Upper lobe of right lung (tissue), 1 donor: ENCODE measurements around the gene SULT1C4. TPM values are rescaled to one million over a fixed set of nuclear protein-coding genes. Genes with fewer than 3 reads are reported as not detected.

Source experiments
- ATAC-seq: fragments of 200-7000 bp; cut with Tn5 transposase; one replicate; pipeline ENCODE4 v1.9.1; 2020; ENCODE audit warnings: mild to moderate bottlenecking, moderate library complexity
- DNase-seq: peaks from one replicate; pipeline ENCODE4 v3.0.0-alpha.2; 2020
- H3K27ac ChIP-seq: fragments of 200-600 bp; one replicate; pipeline ENCODE4 v1.8.0; 2022
- H3K27me3 ChIP-seq: fragments of 200-600 bp; one replicate; pipeline ENCODE4 v1.8.0; 2022; ENCODE audit warnings: mild to moderate bottlenecking
- H3K36me3 ChIP-seq: fragments of 200-600 bp; one replicate; pipeline ENCODE4 v1.8.0; 2022
- H3K4me1 ChIP-seq: fragments of 200-600 bp; one replicate; pipeline ENCODE4 v1.8.0; 2022
- H3K4me3 ChIP-seq: fragments of 200-600 bp; one replicate; pipeline ENCODE4 v1.8.0; 2022; ENCODE audit warnings: mild to moderate bottlenecking
- H3K9me3 ChIP-seq: fragments of 200-600 bp; one replicate; pipeline ENCODE4 v1.8.0; 2022
- intact Hi-C: fragments of 100-400 bp; cut with DNase I; formaldehyde crosslinking; loops from one replicate; pipeline ENCODE4 v1.11.0; 2022
- total RNA-seq: library from RNA; stranded (reverse); fragmentation: NEBNext Ultra II Directional; extraction: Animal tissue kit (Norgen Biotek cat#: 25700); gene quantifications from one replicate; pipeline ENCODE4 v1.2.1, GENCODE V29; 2021
- TF ChIP-seq, protein P1 (sequence below): fragments of 200-600 bp; IDR thresholded peaks from one replicate; pipeline ENCODE4 v1.8.0; 2022; ENCODE audit warnings: antibody characterized with exemption
- donor health status: DM: no; HTN: yes; CAD: no; lungs with severe emphysema.

The SULT1C4 gene
- total RNA-seq, 1 donor from 2014 or later, result 11.6 TPM

DNA sequence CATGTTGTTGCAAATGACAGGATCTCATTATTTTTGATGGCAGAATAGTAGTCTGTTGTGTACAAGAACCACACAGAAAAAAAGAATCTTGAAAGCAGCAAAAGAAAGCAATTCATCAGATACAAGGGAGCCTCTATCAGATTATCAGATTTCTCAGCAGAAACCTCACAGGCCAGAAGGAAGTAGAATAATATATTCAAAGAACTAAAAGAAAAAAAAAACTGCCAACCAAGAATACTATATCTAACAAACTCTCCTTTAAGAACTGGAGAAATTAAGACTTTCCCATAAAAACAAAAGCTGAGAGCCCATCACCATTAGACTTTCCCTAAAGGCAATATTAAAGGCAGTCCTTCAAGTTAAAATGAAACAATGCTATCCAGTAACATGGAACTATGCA lies 15.4 kb downstream of the SULT1C4 start:
- Histone ChIP-seq H3K36me3 (no peaks in the 10 kb centered on the region), H3K27me3 (no peaks in the 10 kb centered on the region), H3K27ac (no peak overlapping the region), H3K4me3 (no peak overlapping the region), H3K9me3 (peaks cover 10% of the 10 kb centered on the region), H3K4me1 (no peaks in the 10 kb centered on the region)
- no peak for ATAC-seq
- TF ChIP-seq, protein P1, sequence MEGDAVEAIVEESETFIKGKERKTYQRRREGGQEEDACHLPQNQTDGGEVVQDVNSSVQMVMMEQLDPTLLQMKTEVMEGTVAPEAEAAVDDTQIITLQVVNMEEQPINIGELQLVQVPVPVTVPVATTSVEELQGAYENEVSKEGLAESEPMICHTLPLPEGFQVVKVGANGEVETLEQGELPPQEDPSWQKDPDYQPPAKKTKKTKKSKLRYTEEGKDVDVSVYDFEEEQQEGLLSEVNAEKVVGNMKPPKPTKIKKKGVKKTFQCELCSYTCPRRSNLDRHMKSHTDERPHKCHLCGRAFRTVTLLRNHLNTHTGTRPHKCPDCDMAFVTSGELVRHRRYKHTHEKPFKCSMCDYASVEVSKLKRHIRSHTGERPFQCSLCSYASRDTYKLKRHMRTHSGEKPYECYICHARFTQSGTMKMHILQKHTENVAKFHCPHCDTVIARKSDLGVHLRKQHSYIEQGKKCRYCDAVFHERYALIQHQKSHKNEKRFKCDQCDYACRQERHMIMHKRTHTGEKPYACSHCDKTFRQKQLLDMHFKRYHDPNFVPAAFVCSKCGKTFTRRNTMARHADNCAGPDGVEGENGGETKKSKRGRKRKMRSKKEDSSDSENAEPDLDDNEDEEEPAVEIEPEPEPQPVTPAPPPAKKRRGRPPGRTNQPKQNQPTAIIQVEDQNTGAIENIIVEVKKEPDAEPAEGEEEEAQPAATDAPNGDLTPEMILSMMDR, result no peak
- no peak for DNase-seq
- intact Hi-C loops, result no loop called here

DNA sequence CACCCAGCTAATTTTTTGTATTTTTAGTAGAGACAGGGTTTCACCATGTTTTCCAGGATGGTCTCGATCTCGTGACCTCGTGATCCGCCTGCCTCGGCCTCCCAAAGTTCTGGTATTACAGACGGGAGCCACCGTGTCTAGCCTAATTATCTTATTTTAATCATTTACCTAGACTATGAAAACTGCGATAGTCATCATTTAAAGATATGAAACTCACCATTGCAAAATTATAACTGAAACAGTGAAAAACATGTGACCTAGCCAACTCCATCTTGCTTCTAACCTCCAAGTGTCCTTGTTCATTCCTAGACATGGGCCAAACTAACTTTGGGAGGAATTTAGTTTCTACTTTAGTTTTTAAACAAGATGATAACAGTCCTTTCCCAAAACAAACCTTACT lies 17.4 kb downstream of the SULT1C4 start:
- Histone ChIP-seq H3K36me3 (no peaks in the 10 kb centered on the region), H3K4me3 (no peak overlapping the region), H3K27me3 (no peaks in the 10 kb centered on the region), H3K4me1 (no peaks in the 10 kb centered on the region), H3K27ac (no peak overlapping the region), H3K9me3 (peaks cover 21% of the 10 kb centered on the region)
- DNase-seq (no peak), ATAC-seq (no peak)
- intact Hi-C loops, result no loop called here
- TF ChIP-seq, protein P1, result no peak

DNA sequence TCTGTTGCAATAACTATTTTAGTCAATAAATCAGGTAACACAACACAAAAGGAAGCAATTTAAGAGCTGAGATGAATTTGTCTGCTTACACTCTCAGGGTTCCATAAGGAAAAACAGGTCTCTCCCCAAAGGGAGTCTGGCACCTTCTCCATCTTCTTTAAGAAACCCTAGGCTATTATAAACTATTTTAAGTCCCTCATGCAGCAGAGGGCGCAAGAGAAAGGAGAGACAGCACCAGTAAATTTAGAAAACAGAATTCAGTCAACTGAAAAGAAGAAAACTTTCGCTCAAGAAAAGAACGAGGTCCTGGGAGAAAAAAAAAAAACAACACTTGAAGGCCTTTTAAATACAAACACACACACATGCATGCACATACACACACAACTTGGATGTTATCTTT lies 19.1 kb downstream of the SULT1C4 start:
- Histone ChIP-seq H3K36me3 (no peaks in the 10 kb centered on the region), H3K4me1 (no peaks in the 10 kb centered on the region), H3K27me3 (no peaks in the 10 kb centered on the region), H3K27ac (no peak overlapping the region), H3K9me3 (peaks cover 15% of the 10 kb centered on the region), H3K4me3 (no peak overlapping the region)
- DNase-seq (no peak), ATAC-seq (no peak)
- TF ChIP-seq, protein P1, result no peak
- intact Hi-C loops, result no loop called here

DNA sequence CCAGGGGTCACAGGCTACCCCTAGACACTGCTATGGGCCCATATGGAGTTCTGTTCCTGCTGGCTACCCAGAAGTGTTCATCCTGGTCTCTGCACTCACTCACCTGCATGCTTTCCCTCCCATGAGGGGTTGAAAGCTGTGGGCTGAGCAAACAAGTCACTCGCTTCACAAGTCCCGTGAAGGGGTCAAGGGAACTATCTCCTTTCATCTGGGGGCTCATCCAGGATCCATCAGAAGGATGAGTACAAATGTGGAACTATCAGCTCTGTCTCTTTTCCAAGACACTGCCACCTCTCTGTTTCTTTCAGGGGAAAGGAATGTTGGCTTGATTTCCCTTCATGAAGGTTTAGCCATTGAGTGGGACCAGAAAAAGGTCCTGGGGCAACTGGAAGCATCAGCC lies 21.7 kb downstream of the SULT1C4 start:
- intact Hi-C loops, result no loop called here
- Histone ChIP-seq H3K27ac (no peak overlapping the region), H3K4me1 (no peaks in the 10 kb centered on the region), H3K4me3 (no peak overlapping the region), H3K9me3 (peaks cover 12% of the 10 kb centered on the region), H3K27me3 (no peaks in the 10 kb centered on the region), H3K36me3 (no peaks in the 10 kb centered on the region)
- TF ChIP-seq, protein P1, result no peak
- no peak for DNase-seq
- ATAC-seq, result no peak

DNA sequence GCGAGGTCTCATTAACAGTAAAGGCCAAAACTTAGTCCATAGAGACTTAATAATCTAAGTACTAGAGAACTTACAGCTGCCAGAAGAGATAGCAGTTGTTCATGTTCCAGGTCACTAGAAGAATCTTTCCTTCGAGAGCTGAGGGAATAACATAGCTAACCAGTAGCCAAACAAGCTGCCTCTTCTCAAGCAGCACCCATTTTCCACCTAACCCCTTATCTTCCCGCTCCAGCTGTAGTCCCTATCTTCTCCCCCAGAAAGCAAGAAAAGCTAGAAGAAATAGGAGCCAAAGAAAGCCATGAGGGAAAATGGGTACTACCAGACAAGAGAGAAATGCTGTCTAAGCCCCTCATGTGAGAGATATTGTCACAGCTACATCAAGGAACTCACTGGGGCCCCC lies 24.0 kb downstream of the SULT1C4 start:
- ATAC-seq (no peak), DNase-seq (no peak)
- Histone ChIP-seq H3K4me1 (no peaks in the 10 kb centered on the region), H3K27me3 (no peaks in the 10 kb centered on the region), H3K4me3 (no peak overlapping the region), H3K9me3 (peaks cover 12% of the 10 kb centered on the region), H3K36me3 (no peaks in the 10 kb centered on the region), H3K27ac (no peak overlapping the region)
- intact Hi-C loops, result no loop called here
- TF ChIP-seq, protein P1, result no peak

DNA sequence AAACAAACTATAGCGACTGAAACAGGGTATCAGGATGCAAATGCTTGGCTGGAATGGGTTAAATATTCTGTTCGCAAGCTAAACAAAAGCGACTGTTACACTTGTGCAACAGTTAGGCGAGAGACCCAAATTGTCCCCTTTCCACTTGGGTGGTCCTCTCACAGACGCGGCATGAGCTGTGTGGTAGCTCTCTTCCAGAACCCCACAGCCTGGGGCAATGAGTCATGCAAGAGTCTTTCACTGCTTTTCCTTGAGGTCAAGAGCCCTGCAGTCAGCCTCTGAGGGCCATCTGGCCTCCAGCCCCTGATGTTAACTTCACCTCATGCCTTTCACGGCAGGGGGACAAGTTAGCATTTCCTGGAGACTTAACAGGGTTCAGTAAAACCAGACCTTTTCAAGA lies 25.7 kb downstream of the SULT1C4 start:
- intact Hi-C loops, result no loop called here
- Histone ChIP-seq H3K27ac (no peak overlapping the region), H3K27me3 (no peaks in the 10 kb centered on the region), H3K4me3 (no peak overlapping the region), H3K9me3 (peaks cover 12% of the 10 kb centered on the region), H3K4me1 (no peaks in the 10 kb centered on the region), H3K36me3 (no peaks in the 10 kb centered on the region)
- DNase-seq, result no peak
- TF ChIP-seq, protein P1, result no peak
- ATAC-seq, result no peak
